Neural cell (in vitro differentiated cells): ENCODE data around the gene SRGAP2B.
"Not testable (repeated sequence)": the region's sequence is repeated elsewhere in the genome, so short reads cannot be mapped to it uniquely, and the experiment has no call there.

ENCODE experiments used
- CTCF ChIP-seq: fragments of 450-650 bp; IDR thresholded peaks from 2 replicates; pipeline ENCODE4 v1.5.1; 2014; ENCODE audit warnings: antibody characterized with exemption, mild to moderate bottlenecking, moderate library complexity; ENCODE audit not compliant: poor library complexity, severe bottlenecking
- EZH2 ChIP-seq: fragments of 200-600, 300-800 bp; shearing (Covaris generic), sonication (generic); IDR thresholded peaks from 2 replicates; pipeline ENCODE4 v1.6.1; 2014; ENCODE audit warnings: antibody characterized with exemption, low read length, borderline replicate concordance, mild to moderate bottlenecking; ENCODE audit not compliant: insufficient read depth, poor library complexity, severe bottlenecking
- MXI1 ChIP-seq: fragments of 450-650 bp; conservative IDR thresholded peaks from 2 replicates; pipeline ENCODE4 v1.6.1; 2014; ENCODE audit warnings: antibody characterized with exemption, mild to moderate bottlenecking; ENCODE audit not compliant: poor library complexity, severe bottlenecking
- POLR2AphosphoS5 ChIP-seq: IDR thresholded peaks from 2 replicates; pipeline ENCODE4 v1.6.1; 2012
- TAF1 ChIP-seq: IDR thresholded peaks from 2 replicates; pipeline ENCODE4 v1.6.1; 2012; ENCODE audit warnings: low read depth

DNA sequence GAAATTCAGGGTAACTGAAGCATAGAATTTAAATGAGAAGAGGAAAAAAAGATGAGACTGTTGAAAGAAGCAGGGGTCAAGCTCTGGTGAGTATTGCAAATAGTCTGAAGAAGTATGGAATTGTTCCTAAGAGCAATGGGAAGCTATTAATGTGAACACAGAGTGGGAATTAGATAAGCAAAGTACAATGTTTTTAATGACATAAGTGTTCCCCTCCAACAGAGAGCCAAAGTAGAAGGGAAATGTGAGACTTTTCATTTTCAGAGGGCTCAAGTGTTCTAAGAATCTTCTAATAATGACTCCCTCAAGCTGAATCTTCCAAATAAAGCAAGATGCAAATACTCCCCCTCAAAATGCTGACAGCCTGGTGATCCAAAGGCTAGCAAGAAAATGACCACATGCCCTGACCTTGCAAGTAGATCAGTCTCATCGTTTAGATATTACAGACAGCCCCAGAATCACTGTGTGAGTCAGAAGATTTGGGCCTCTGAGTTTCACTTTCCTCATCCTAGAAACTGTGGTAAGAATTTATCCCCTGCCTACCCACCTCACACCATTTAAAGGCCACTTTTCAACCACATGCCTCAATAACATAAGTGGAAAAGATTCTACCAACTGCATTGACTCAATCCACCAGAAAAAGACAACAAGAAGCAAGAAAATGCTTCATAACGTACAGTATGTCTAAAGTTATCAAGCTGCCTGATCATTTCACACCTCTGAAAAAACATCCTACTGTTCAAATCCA is 79.2 kb downstream of the SRGAP2B start:
- not testable (repeated sequence) for TF ChIP-seq CTCF, TAF1, EZH2, POLR2AphosphoS5, MXI1
